ENCODE data around the gene EXT2. TPM values are rescaled to one million over a fixed set of nuclear protein-coding genes. Genes with fewer than 3 reads are reported as not detected.

Gene EXT2
- total and polyA plus RNA-seq, 2 of the 13 experiments (the other 11 are each of a cell fraction or from before 2014, with no cell fraction given), result 61.5 to 68.7 TPM

GRCh38 chr11:44095506-44096359 is at the start of gene EXT2 (continued):
- TF ChIP-seq SRSF4 (IDR thresholded peaks at IDR 0.05; ENCODE audit: low read depth, low read length, poor library complexity, severe bottlenecking), result no peak
- no peak for TF ChIP-seq ZNF549 (CRISPR knock-in tag; IDR thresholded peaks at IDR 0.05)
- TF ChIP-seq ZNF292 (CRISPR knock-in tag; IDR thresholded peaks at IDR 0.05; ENCODE audit: borderline replicate concordance, low read depth), result no peak
- 0 out of 2 replicates have a peak, but pooled peaks have one; percentile 41 for TF ChIP-seq TMF1 (CRISPR knock-in tag; IDR thresholded peaks at IDR 0.05; ENCODE audit: low read depth)
- no peak for TF ChIP-seq ZBTB1 (CRISPR knock-in tag; IDR thresholded peaks at IDR 0.05; ENCODE audit: borderline replicate concordance)
- TF ChIP-seq ZNF766 (CRISPR knock-in tag; IDR thresholded peaks at IDR 0.05; ENCODE audit: borderline replicate concordance), result no peak
- TF ChIP-seq PHF8 (CRISPR knock-in tag; IDR thresholded peaks at IDR 0.05), result peak; percentile 92
- TF ChIP-seq NR1H2 (CRISPR knock-in tag; IDR thresholded peaks at IDR 0.05; ENCODE audit: borderline replicate concordance, low read depth), result no peak
- TF ChIP-seq CEBPG (CRISPR knock-in tag; IDR thresholded peaks at IDR 0.05), result no peak
- no peak for TF ChIP-seq SETDB1 (CRISPR knock-in tag; IDR thresholded peaks at IDR 0.05; ENCODE audit: borderline replicate concordance)
- TF ChIP-seq NR2F6 (IDR thresholded peaks at IDR 0.05), result no peak
- TF ChIP-seq NR2F6 (CRISPR knock-in tag; IDR thresholded peaks at IDR 0.05), result no peak
- no peak; the same call in 1 of the 2 replicates for TF ChIP-seq ZNF556 (CRISPR knock-in tag; IDR thresholded peaks at IDR 0.05; ENCODE audit: borderline replicate concordance)
- no peak for TF ChIP-seq HINFP (CRISPR knock-in tag; IDR thresholded peaks at IDR 0.05; ENCODE audit: low read depth)
- TF ChIP-seq ATF2 (CRISPR knock-in tag; IDR thresholded peaks at IDR 0.05), result no peak
- 0 out of 2 replicates have a peak, but pooled peaks have one; percentile 45 for TF ChIP-seq REL (CRISPR knock-in tag; conservative IDR thresholded peaks at IDR 0.05)
- TF ChIP-seq SALL1 (CRISPR knock-in tag; IDR thresholded peaks at IDR 0.05), result peak; percentile 62
- TF ChIP-seq PITX1 (CRISPR knock-in tag; IDR thresholded peaks at IDR 0.05), result no peak
- TF ChIP-seq PHF21A (CRISPR knock-in tag; IDR thresholded peaks at IDR 0.05), result 0 out of 2 replicates have a peak, but pooled peaks have one; percentile 15
- peak; percentile 91; the same call in 1 of the 2 replicates for TF ChIP-seq ZNF784 (CRISPR knock-in tag; IDR thresholded peaks at IDR 0.05; ENCODE audit: borderline replicate concordance)
- no peak for TF ChIP-seq ZNF460 (CRISPR knock-in tag; IDR thresholded peaks at IDR 0.05; ENCODE audit: borderline replicate concordance)
- TF ChIP-seq STAT5B (CRISPR knock-in tag; IDR thresholded peaks at IDR 0.05), result no peak
- TF ChIP-seq ZNF10 (CRISPR knock-in tag; IDR thresholded peaks at IDR 0.05; ENCODE audit: borderline replicate concordance, low read depth), result no peak
- no peak for TF ChIP-seq ZNF75D (CRISPR knock-in tag; IDR thresholded peaks at IDR 0.05; ENCODE audit: borderline replicate concordance)
- no peak for TF ChIP-seq ZNF333 (CRISPR knock-in tag; IDR thresholded peaks at IDR 0.05; ENCODE audit: borderline replicate concordance)
- TF ChIP-seq CREBL2 (CRISPR knock-in tag; IDR thresholded peaks at IDR 0.05; ENCODE audit: borderline replicate concordance), result no peak
